H1 (cell line): Measurements from ENCODE around the gene FAM234A. TPM values are rescaled to one million over a fixed set of nuclear protein-coding genes. Genes with fewer than 3 reads are reported as not detected.

Experiments
- CBX5 ChIP-seq: fragments of 300-800, 300-1000 bp; sonication (generic); IDR thresholded peaks from 2 replicates; pipeline ENCODE4 v1.7.1; 2016; ENCODE audit warnings: antibody characterized with exemption, low read length, low read depth
- CHD2 ChIP-seq: IDR thresholded peaks from 2 replicates; pipeline ENCODE4 v1.6.1; 2012; ENCODE audit warnings: low read length, improper control_type of control experiment
- SP2 ChIP-seq: IDR thresholded peaks from 2 replicates; pipeline ENCODE4 v1.6.1; 2012; ENCODE audit warnings: mild to moderate bottlenecking, low read length, inconsistent platforms
- polyA plus RNA-seq, 7 experiments: library from polyadenylated mRNA; depleted of rRNA in 3 of 7; stranded (reverse) in 5 of 7; unstranded in 2 of 7; fragments of >200 nt in 5 of 7; fragments of 200-250 nt in 2 of 7; gene quantifications; 1 replicate in 5 of 7; 2 replicates in 1 of 7; 4 replicates in 1 of 7; pipeline versions ENCODE4 v1.2.1 to v1.2.3, GENCODE V29; 2011 to 2013; ENCODE audit warnings: missing spikeins in 2 of 7, mixed read lengths in 2 of 7
- total RNA-seq: library from RNA; stranded (reverse); fragmentation: NEBNext Ultra II Directional; extraction: Animal tissue kit (Norgen Biotek cat#: 25700); gene quantifications from 2 replicates; pipeline ENCODE4 v1.2.1, GENCODE V29; 2021

FAM234A gene
- total and polyA plus RNA-seq, 2 of the 8 experiments (the other 6 are each of a cell fraction or from before 2014, with no cell fraction given): 80.6 to 104 TPM

- TF ChIP-seq CBX5: no peak
- TF ChIP-seq CHD2: no peak
- no peak for TF ChIP-seq SP2
These were observed 31.1 kb downstream of the FAM234A start (continued) for GRCh38 chr16:265711-266110.
